Mesothelial cell of epicardium (in vitro differentiated cells): ENCODE data around the gene KIAA0232. TPM values are rescaled to one million over a fixed set of nuclear protein-coding genes. Genes with fewer than 3 reads are reported as not detected.

Source experiments
- DNase-seq, 2 experiments: peaks; one replicate each; pipeline ENCODE4 v3.0.0; 2021; ENCODE audit warnings: low spot score in 2 of 2; ENCODE audit not compliant: unreplicated experiment in 2 of 2
- H3K27ac Mint-ChIP-seq: 2 replicates; pipeline ENCODE4 v1.8.0; 2021; ENCODE audit warnings: mixed read lengths
- H3K27me3 Mint-ChIP-seq: 2 replicates; pipeline ENCODE4 v1.8.0; 2021; ENCODE audit warnings: low read depth, mixed read lengths
- H3K36me3 Mint-ChIP-seq: 2 replicates; pipeline ENCODE4 v1.8.0; 2021; ENCODE audit warnings: mixed read lengths
- H3K4me1 Mint-ChIP-seq: 2 replicates; pipeline ENCODE4 v1.8.0; 2021; ENCODE audit warnings: mixed read lengths
- H3K4me3 Mint-ChIP-seq: 2 replicates; pipeline ENCODE4 v1.8.0; 2021; ENCODE audit warnings: mild to moderate bottlenecking, moderate library complexity, mixed read lengths
- H3K9me3 Mint-ChIP-seq: 2 replicates; pipeline ENCODE4 v1.8.0; 2021; ENCODE audit warnings: mixed read lengths
- total RNA-seq: library from RNA; stranded (reverse); gene quantifications from 3 replicates; pipeline ENCODE4 v1.2.1, GENCODE V29; 2021
- TF ChIP-seq, protein P1 (sequence below): fragments of 200-600 bp; sonication (generic); IDR thresholded peaks from one replicate; pipeline ENCODE4 v1.5.0; 2021; ENCODE audit warnings: antibody characterized with exemption; ENCODE audit not compliant: unreplicated experiment

KIAA0232 gene
- total RNA-seq, 1 donor from 2014 or later, result 37.8 TPM

DNA sequence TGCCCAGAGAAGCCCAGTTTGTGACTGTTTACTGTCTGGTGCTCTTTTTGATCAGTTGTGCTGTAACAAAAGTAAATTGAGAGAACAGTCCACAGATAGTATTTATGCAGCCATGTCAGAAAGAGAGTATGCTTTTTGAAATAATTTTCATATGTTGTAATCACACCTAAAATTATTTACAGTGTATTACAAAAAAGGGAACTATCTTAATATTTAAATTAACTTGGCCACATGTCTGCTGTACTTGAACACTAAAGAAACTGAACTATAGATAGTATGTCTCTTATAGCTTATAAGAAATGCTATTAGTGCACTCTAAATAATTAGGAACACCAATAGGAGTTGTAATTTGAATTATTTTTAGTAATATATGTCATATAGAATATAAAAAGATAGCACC lies 30.2 kb downstream of the KIAA0232 start:
- Mint-ChIP-seq H3K4me1 (no peaks in the 10 kb centered on the region), H3K4me3 (no peak overlapping the region), H3K36me3 (peaks cover 34% of the 10 kb centered on the region), H3K27ac (no peak overlapping the region), H3K27me3 (no peaks in the 10 kb centered on the region), H3K9me3 (peaks cover 26% of the 10 kb centered on the region)
- TF ChIP-seq, protein P1, sequence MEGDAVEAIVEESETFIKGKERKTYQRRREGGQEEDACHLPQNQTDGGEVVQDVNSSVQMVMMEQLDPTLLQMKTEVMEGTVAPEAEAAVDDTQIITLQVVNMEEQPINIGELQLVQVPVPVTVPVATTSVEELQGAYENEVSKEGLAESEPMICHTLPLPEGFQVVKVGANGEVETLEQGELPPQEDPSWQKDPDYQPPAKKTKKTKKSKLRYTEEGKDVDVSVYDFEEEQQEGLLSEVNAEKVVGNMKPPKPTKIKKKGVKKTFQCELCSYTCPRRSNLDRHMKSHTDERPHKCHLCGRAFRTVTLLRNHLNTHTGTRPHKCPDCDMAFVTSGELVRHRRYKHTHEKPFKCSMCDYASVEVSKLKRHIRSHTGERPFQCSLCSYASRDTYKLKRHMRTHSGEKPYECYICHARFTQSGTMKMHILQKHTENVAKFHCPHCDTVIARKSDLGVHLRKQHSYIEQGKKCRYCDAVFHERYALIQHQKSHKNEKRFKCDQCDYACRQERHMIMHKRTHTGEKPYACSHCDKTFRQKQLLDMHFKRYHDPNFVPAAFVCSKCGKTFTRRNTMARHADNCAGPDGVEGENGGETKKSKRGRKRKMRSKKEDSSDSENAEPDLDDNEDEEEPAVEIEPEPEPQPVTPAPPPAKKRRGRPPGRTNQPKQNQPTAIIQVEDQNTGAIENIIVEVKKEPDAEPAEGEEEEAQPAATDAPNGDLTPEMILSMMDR, result no peak
- no peak for DNase-seq

DNA sequence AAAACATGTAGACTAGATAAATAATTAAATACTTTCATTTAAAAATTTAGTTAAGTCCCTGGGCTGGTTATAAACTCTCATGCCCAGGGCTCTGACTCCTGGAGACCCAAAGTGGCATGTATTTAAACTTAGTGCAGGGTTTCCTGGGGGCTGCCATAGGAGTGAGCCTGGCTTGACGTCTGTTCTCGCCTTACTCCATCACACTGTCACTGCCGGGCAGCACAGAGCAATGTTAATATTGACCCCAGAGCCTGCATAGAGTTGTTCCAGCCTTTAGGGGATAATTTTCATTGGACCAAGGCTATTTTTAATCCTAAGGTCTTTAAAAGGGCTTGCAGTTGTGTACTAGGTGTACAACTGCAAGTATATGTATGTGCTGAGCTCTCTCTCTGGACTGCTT lies 31.2 kb downstream of the KIAA0232 start:
- Mint-ChIP-seq H3K27me3 (no peaks in the 10 kb centered on the region), H3K36me3 (peaks cover 42% of the 10 kb centered on the region), H3K27ac (no peak overlapping the region), H3K9me3 (peaks cover 33% of the 10 kb centered on the region), H3K4me3 (no peak overlapping the region), H3K4me1 (no peaks in the 10 kb centered on the region)
- TF ChIP-seq, protein P1, result no peak
- DNase-seq, result no peak

DNA sequence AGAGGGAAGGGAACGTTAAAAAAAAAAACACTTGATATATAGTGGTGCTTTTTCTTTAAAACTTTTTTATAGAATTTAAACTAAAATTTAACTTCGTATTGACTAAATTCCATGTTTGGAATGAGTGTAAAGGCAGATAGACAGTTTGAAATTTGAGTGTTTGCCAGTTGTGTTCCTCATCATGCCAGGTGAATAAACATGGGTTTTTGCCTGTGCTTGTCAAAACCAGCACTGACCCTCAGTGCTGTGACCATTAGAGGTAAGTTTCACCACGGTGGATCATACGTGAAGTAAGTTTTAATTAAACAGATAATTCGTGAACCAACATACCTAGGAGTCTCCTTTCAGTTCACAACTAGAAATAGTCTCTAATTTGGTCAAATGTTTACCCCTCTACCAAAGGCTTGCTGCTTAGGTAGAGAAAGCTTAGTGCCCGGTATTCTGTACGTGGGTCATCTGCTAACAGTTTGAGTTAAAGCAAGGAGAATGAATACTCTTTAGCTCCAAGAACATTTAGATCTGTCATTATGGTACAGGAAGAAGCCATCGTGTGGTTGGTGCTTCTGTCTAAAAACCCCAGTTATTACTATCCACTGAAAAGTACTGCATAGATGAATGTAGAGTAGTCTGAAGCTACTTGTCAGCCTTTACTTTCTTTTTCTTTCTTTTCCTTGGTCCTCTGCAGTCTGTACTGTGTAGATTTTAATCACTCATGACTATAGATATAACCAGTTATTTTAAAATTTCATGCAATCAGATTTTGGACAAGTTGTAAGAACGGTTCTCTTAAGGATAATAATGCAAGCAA lies 32.7 kb downstream of the KIAA0232 start:
- H3K36me3 Mint-ChIP-seq, result peaks cover 48% of the 10 kb centered on the region
- no peaks in the 10 kb centered on the region for H3K27me3 Mint-ChIP-seq
- DNase-seq, result no peak
- no peaks in the 10 kb centered on the region for H3K4me1 Mint-ChIP-seq
- H3K27ac Mint-ChIP-seq, result no peak overlapping the region
- H3K9me3 Mint-ChIP-seq, result peaks cover 43% of the 10 kb centered on the region
- H3K4me3 Mint-ChIP-seq, result no peak overlapping the region
- TF ChIP-seq, protein P1, result no peak

DNA sequence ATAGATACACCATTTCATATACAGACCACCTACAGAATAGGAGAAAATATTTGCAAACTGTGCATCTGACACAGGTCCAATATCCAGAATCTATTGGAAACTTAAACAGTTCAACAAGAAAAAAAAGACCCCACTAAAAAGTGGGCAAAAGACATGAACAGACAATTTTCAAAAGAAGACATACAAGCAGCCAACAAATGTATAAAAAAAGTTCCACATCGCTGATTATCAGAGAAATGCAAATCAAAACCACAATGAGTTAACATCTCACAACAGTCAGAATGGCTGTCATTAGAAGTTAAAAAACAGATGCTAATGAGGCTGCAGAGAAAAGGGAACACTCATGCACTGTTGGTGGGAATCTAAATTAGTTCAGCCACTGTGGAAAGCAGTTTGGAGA lies 36.8 kb downstream of the KIAA0232 start:
- DNase-seq, result no peak
- Mint-ChIP-seq H3K4me1 (no peaks in the 10 kb centered on the region), H3K4me3 (no peak overlapping the region), H3K36me3 (peaks cover 54% of the 10 kb centered on the region), H3K27ac (no peak overlapping the region), H3K27me3 (no peaks in the 10 kb centered on the region), H3K9me3 (peaks cover 58% of the 10 kb centered on the region)
- TF ChIP-seq, protein P1, result no peak

DNA sequence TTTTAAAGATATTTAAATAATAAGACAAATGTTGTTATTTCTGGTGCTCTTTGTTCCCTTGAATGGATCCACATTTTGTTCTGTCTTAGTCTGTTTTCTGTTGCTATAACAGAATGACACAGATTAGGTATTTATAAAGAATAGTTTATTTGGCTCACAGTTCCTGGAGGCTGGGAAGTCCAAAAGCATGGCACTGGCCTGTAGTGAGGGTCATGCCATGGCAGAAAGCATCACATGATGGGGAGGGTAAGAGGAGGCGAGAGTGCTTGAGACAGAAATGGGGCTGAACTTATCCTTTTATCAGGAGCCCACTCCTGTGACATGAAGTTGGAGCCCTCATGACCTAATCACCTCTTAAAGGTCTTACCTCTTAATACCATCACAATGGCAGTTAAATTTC lies 38.2 kb downstream of the KIAA0232 start:
- Mint-ChIP-seq H3K27ac (no peak overlapping the region), H3K27me3 (no peaks in the 10 kb centered on the region), H3K4me3 (no peak overlapping the region), H3K4me1 (no peaks in the 10 kb centered on the region), H3K36me3 (peaks cover 48% of the 10 kb centered on the region), H3K9me3 (peaks cover 53% of the 10 kb centered on the region)
- TF ChIP-seq, protein P1, result no peak
- DNase-seq, result no peak
